WERI-Rb-1 (cell line): ENCODE measurements around the gene ARAF.

Experiments
- DNase-seq: peaks from one replicate; pipeline ENCODE4 v3.0.0-alpha.2; 2020
- H3K27ac ChIP-seq: fragments of 250-450 bp; sonication (Bioruptor Pico); 2 replicates; pipeline ENCODE4 v1.5.1; 2020; ENCODE audit warnings: mild to moderate bottlenecking, moderate library complexity
- H3K27me3 ChIP-seq: fragments of 250-450 bp; sonication (Bioruptor Pico); 2 replicates; pipeline ENCODE4 v1.5.1; 2021; ENCODE audit warnings: mild to moderate bottlenecking, low read depth, moderate library complexity; ENCODE audit not compliant: insufficient read depth, severe bottlenecking
- H3K36me3 ChIP-seq: fragments of 250-450 bp; sonication (Bioruptor Pico); 2 replicates; pipeline ENCODE4 v1.5.1; 2020; ENCODE audit warnings: mild to moderate bottlenecking, moderate library complexity
- H3K4me3 ChIP-seq: 2 replicates; pipeline ENCODE4 v1.5.1; 2011; ENCODE audit warnings: low read depth, mild to moderate bottlenecking, control low read depth, low read length
- H3K9me3 ChIP-seq: fragments of 250-450 bp; sonication (Bioruptor Pico); 2 replicates; pipeline ENCODE4 v1.5.1; 2021; ENCODE audit warnings: mild to moderate bottlenecking, moderate library complexity; ENCODE audit not compliant: severe bottlenecking
- TF ChIP-seq, protein P1 (sequence below): IDR thresholded peaks from 2 replicates; pipeline ENCODE4 v1.5.1; 2011; ENCODE audit warnings: low read depth, mild to moderate bottlenecking, control low read depth, inconsistent platforms, low read length

The ARAF gene

DNA sequence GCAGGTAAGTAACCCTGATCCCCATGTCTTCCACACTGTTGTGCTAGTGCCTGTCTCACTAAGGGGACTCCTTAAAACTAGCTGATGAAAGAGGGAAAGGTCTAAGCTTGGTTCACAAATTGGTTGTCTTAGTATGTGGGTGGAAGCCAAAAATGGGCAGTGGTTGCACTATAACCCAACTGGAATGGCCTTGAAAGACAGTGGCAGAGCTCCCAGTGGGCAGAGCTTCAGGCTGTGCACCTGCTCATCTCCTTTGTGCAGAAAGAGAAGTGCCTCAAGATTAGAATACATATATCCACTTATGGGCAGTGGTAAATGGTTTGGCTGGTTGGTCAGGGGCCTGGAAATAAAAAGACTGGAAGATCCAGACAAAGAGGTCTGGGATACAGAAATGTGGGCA, 51.4 kb downstream of the ARAF start:
- H3K27me3 ChIP-seq, result no peaks in the 10 kb centered on the region
- no peaks in the 10 kb centered on the region for H3K9me3 ChIP-seq
- H3K36me3 ChIP-seq, result no peaks in the 10 kb centered on the region
- no peak for DNase-seq
- H3K4me3 ChIP-seq, result no peak overlapping the region
- no peak overlapping the region for H3K27ac ChIP-seq
- TF ChIP-seq, protein P1, sequence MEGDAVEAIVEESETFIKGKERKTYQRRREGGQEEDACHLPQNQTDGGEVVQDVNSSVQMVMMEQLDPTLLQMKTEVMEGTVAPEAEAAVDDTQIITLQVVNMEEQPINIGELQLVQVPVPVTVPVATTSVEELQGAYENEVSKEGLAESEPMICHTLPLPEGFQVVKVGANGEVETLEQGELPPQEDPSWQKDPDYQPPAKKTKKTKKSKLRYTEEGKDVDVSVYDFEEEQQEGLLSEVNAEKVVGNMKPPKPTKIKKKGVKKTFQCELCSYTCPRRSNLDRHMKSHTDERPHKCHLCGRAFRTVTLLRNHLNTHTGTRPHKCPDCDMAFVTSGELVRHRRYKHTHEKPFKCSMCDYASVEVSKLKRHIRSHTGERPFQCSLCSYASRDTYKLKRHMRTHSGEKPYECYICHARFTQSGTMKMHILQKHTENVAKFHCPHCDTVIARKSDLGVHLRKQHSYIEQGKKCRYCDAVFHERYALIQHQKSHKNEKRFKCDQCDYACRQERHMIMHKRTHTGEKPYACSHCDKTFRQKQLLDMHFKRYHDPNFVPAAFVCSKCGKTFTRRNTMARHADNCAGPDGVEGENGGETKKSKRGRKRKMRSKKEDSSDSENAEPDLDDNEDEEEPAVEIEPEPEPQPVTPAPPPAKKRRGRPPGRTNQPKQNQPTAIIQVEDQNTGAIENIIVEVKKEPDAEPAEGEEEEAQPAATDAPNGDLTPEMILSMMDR, result no peak

DNA sequence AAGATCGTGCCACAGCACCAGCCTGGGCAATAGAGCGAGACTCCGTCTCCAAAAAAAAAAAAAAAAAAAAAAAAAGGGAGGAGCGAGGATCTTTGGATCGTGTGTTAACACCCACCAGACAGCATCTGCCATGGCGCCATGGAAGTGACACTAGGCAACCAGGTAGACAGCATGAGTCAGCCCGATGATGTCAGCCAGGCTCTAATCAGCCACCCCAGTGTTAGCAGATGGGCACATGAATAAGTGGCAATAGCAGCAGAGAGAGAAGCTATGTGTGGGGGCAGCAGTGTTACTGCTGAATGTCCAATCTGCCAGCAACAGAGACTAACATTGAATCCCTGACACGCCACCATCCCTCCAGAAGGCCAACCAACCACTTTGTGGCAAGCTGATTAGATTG, 52.1 kb downstream of the ARAF start:
- H3K36me3 ChIP-seq, result no peaks in the 10 kb centered on the region
- DNase-seq, result no peak
- TF ChIP-seq, protein P1, result no peak
- no peaks in the 10 kb centered on the region for H3K27me3 ChIP-seq
- no peak overlapping the region for H3K27ac ChIP-seq
- no peak overlapping the region for H3K4me3 ChIP-seq
- no peaks in the 10 kb centered on the region for H3K9me3 ChIP-seq

DNA sequence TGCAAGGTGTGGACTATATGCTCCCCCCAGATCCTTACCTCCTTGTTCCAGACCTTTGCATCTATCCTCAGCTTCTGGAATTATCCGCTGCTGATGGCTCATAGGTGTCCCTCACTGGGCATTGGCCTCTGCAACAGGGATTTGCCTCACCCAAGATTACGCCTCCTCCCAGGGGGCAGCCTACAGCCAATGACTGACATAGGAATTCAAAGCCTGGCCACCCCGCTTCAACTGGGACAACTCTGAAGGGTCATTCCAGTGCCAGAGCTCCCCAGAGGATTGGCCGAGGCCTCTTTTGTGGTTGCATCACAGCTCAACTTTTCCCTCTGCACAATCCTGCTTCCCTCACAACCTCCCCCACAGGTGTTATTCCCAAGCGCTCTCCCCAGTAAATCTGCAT, 53.6 kb downstream of the ARAF start:
- H3K27me3 ChIP-seq, result peaks cover 3% of the 10 kb centered on the region
- no peak overlapping the region for H3K4me3 ChIP-seq
- no peak overlapping the region for H3K27ac ChIP-seq
- no peaks in the 10 kb centered on the region for H3K9me3 ChIP-seq
- TF ChIP-seq, protein P1, result no peak
- H3K36me3 ChIP-seq, result no peaks in the 10 kb centered on the region
- DNase-seq, result no peak

DNA sequence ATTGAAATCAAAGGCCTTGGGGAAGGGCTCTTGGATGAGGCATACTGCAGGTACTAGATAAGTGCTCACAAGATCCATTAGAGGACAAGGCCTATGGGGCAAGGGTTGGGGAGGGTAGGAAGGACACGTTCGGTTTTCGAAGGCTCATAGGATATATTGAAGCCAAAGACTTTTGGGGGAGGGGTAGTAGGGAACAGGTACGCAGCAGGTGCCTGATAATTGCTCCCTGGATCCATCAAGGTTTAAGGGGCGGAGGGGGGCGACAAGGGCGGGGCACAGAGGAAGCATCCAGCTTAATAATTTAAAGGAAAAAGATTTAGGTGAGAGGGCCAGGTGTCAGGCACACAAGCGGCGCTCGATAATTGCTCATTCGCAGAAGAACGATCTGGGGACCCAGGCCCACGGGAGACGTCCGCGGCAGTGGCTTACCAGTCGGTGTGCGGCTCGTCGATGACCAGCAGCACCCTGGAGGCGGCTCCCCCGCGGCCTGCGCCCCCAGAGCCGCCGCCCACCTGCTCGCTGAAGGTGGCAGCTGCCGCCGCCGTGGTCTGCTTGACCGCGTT, 58.0 kb downstream of the ARAF start:
- H3K27me3 ChIP-seq, result peaks cover 10% of the 10 kb centered on the region
- TF ChIP-seq, protein P1, result no peak
- H3K27ac ChIP-seq, result no peak overlapping the region
- DNase-seq, result no peak
- no peaks in the 10 kb centered on the region for H3K9me3 ChIP-seq
- H3K4me3 ChIP-seq, result peak overlapping the region; percentile 26
- no peaks in the 10 kb centered on the region for H3K36me3 ChIP-seq

DNA sequence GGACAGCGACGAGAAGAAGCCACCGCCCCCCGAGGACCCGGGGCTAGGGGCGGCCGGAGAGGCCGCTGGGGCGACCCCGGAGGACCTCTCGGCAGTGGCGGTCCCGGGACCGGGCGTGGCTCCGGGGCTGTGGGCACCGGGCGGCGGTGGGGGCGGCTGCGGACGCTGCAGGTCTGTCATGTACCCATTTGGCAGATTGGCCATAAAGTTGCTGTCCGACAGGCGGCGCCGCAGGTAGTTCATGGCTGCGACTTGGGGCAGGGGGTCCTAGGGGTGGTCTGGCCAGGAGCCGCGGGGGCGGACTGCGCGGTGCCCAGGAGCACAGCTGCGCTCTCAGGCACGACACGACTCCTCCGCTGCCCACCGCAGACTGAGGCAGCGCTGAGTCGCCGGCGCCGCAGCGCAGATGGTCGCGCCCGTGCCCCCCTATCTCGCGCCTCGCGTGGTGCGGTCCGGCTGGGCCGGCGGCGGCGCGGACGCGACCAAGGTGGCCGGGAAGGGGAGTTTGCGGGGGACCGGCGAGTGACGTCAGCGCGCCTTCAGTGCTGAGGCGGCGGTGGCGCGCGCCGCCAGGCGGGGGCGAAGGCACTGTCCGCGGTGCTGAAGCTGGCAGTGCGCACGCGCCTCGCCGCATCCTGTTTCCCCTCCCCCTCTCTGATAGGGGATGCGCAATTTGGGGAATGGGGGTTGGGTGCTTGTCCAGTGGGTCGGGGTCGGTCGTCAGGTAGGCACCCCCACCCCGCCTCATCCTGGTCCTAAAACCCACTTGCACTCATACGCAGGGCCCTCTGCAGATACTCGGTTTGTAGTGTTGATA, 58.7 kb downstream of the ARAF start, which contains the start of gene SYN1:
Gene SYN1 (minus strand): TSS at position 372 of the 817 bp plus-strand sequence. CDS start 129 bp downstream, at position 243.
- no peak within 1 kb of the TSS for H3K27ac ChIP-seq
- peak within 1 kb of the TSS; percentile 26 for H3K4me3 ChIP-seq
- no peaks in the 10 kb centered on the region for H3K36me3 ChIP-seq
- no peaks in the 10 kb centered on the region for H3K9me3 ChIP-seq
- DNase-seq, result peak; percentile 78
- H3K27me3 ChIP-seq, result peaks cover 13% of the 10 kb centered on the region
- TF ChIP-seq, protein P1, result peak; percentile 50
